PFSK-1 (cell line): ENCODE measurements around the gene PTH1R.

Source experiments
- POLR2AphosphoS5 ChIP-seq: IDR thresholded peaks from 2 replicates; pipeline ENCODE4 v1.6.1; 2012; ENCODE audit warnings: low read depth, mild to moderate bottlenecking, control low read depth, low read length, moderate library complexity
- SIN3A ChIP-seq: IDR thresholded peaks from 2 replicates; pipeline ENCODE4 v1.6.1; 2012; ENCODE audit warnings: mild to moderate bottlenecking, low read length, moderate library complexity, borderline replicate concordance; ENCODE audit not compliant: insufficient read depth
- TAF1 ChIP-seq: IDR thresholded peaks from 2 replicates; pipeline ENCODE4 v1.6.1; 2012; ENCODE audit warnings: low read length, control low read depth, borderline replicate concordance; ENCODE audit not compliant: insufficient read depth
- TF ChIP-seq, protein P1 (sequence below), 2 experiments: IDR thresholded peaks; 2 replicates each; pipeline versions ENCODE4 v1.6.1 to v1.8.0; 2011 to 2012; ENCODE audit warnings: low read depth in 2 of 2, low read length in 2 of 2, control low read depth in 1 of 2, inconsistent platforms in 1 of 2, mild to moderate bottlenecking in 1 of 2, moderate library complexity in 1 of 2; ENCODE audit not compliant: insufficient read depth in 1 of 2

- no peak for TF ChIP-seq SIN3A
- no peak for TF ChIP-seq POLR2AphosphoS5
- no peak for TF ChIP-seq TAF1
- TF ChIP-seq, protein P1, sequence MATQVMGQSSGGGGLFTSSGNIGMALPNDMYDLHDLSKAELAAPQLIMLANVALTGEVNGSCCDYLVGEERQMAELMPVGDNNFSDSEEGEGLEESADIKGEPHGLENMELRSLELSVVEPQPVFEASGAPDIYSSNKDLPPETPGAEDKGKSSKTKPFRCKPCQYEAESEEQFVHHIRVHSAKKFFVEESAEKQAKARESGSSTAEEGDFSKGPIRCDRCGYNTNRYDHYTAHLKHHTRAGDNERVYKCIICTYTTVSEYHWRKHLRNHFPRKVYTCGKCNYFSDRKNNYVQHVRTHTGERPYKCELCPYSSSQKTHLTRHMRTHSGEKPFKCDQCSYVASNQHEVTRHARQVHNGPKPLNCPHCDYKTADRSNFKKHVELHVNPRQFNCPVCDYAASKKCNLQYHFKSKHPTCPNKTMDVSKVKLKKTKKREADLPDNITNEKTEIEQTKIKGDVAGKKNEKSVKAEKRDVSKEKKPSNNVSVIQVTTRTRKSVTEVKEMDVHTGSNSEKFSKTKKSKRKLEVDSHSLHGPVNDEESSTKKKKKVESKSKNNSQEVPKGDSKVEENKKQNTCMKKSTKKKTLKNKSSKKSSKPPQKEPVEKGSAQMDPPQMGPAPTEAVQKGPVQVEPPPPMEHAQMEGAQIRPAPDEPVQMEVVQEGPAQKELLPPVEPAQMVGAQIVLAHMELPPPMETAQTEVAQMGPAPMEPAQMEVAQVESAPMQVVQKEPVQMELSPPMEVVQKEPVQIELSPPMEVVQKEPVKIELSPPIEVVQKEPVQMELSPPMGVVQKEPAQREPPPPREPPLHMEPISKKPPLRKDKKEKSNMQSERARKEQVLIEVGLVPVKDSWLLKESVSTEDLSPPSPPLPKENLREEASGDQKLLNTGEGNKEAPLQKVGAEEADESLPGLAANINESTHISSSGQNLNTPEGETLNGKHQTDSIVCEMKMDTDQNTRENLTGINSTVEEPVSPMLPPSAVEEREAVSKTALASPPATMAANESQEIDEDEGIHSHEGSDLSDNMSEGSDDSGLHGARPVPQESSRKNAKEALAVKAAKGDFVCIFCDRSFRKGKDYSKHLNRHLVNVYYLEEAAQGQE (IDR thresholded peaks at IDR 0.05; ENCODE audit: insufficient read depth in 1 of 2, low read depth in 2 of 2, low read length in 2 of 2) = no peak
Measured at GRCh38 chr3:46850468-46850779, 27.1 kb upstream of the PTH1R start.
